Fibroblast of peridontal ligament (primary cell): ENCODE data around the gene CRYBB2.
"Not testable (repeated sequence)": the region's sequence is repeated elsewhere in the genome, so short reads cannot be mapped to it uniquely, and the experiment has no call there.

Experiments used
- DNase-seq: peaks from one replicate; pipeline ENCODE4 v3.0.0-alpha.2; 2010; ENCODE audit errors: extremely low read depth

CRYBB2 gene, protein sequence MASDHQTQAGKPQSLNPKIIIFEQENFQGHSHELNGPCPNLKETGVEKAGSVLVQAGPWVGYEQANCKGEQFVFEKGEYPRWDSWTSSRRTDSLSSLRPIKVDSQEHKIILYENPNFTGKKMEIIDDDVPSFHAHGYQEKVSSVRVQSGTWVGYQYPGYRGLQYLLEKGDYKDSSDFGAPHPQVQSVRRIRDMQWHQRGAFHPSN

DNA sequence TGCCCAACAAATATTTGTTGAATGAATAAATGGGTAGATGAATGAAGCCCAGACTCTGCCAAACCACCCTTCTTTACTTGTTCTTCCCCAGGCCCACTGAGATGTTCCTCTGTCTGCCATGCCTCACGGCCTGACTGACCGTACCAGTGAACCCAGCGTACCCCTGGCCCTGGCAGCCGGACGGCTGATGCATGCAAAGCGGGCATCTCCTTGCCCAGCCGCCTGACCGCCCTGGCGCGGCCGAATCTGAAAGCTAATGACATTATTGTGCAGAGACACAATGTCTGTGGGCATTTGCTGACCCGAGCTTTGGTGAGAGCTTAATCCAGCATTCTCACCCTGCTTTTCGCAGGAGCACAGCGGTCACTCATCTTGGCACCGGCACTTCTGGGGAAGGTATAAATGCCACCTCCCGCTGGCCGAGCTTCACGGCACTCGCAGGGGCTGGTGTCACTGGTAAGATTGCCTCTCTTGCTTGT lies at the start of gene CRYBB2:
Gene CRYBB2 (plus strand): TSS at position 429 of the 479 bp plus-strand sequence. CDS start 1,791 bp downstream, outside the sequence.
- DNase-seq, result no peak

DNA sequence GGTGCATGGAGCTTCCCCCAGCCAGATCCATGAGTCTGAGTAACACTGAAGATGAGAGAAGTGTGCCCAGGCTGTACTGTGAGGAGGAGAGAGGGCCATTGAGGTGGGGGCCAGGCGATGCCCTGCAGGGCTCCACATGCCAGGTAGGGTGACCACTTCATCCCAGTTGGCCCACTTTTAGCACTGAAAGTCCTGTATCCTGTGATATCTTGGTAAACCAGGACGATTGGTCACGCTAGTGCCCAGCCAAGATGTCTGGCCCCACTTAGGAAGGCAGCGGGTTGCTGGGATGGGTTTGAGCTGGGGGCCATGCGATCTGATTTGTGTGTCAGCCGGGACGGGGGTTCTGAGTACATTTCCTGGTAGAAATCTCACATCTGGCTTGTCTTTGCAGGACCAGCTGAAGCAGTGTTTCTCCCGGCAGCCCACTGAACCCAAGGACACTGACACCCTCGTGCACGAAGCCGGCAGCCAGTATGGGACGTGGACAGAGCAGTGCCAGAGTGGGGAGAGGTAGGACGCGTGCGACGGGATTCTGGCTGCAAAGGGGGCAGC lies 48.9 kb upstream of the CRYBB2 start:
- no peak for DNase-seq

DNA sequence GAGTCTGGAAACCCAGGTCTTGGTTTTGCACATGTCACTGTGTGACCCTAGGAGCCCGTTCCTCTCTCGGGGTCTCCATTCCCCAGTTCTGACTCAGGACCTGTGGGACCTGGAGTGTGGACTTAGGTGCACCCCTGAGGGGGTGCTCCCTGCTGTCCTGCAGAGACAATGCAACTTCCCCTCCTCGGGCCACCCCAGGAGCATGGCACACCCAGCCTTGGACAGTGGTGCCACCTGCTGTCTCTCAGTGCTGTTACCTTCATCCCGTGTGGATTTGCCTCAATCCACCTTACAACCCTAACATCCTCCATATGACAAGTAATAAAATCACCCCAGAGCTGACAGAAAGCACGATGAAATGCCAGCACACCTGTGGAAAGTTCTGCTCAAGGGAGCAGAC lies 47.3 kb upstream of the CRYBB2 start:
- no peak for DNase-seq

DNA sequence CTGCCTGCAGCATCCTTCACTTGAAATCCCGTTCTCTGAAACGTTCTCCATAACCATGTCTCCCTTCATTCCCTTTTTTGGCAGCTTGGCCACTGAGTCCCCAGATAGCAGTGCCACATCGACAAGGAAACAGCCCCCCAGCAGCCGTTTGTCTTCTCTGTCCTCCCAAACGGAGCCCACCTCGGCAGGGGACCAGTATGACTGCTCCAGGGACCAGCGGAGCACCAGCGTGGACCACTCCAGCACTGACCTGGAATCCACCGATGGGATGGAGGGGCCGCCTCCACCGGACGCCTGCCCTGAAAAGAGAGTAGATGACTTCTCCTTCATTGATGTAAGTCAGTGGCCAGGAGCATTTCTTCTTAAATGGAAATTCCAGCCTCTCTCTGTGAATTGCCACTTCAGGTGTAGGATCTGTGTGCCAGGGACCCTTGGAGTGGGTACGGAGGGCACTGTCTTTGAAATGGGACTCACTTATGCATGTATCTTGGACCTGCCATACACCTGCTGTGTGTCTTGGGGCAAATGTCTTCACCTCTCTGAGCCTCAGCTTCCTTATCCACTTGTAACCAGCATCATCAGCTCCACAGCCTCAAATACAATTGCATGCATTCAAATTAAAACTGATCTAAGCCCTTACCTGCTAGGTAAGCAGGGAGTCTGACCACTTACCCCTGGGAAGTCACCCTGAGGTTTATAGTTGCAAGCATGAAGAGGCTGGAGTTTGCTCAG lies 45.1 kb upstream of the CRYBB2 start:
- DNase-seq, result no peak

DNA sequence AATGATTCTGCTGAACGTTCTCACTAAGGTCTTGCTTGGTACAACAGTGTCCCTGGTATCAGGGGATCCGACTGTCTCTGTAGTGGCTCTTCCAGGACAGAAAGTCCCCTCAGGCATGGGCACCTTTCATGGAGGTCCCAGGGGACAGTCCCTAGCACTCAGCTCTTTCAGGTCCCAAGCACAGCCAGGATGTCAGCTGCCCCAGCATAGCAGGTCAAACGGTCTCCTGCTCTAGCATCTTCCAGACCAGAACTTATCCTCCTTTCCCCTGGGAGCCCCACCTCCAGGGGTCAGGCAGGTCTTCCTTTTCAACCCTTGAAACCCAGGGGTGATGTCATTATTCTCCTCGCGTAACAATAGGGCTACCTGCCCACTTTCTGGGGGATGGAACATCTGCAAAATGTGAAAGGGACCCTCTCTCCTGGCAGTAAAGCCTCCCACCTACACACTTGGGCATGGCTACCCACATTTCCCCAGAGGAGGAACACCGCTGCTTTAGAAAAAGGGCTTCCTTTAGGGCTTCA lies 44.5 kb upstream of the CRYBB2 start:
- no peak for DNase-seq

DNA sequence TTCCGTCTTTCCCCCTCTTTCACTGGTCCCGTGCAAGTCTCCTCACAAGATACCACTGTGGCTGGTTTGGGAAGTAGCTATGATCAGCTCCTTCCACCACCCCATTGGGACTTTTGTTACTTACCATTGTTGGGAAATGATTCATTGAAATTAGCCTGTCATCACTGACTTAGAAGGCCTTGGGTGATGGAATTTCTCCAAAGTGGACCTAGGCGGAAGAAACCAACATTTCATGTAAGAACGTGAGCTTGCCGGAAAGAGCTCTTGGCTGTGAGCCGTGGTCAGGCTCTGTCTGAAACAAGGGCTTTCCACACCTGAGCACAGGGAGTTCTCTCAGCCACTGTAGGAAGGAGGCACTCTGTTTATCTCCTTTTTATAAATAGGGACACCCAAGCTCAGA lies 43.3 kb upstream of the CRYBB2 start:
- DNase-seq, result no peak

DNA sequence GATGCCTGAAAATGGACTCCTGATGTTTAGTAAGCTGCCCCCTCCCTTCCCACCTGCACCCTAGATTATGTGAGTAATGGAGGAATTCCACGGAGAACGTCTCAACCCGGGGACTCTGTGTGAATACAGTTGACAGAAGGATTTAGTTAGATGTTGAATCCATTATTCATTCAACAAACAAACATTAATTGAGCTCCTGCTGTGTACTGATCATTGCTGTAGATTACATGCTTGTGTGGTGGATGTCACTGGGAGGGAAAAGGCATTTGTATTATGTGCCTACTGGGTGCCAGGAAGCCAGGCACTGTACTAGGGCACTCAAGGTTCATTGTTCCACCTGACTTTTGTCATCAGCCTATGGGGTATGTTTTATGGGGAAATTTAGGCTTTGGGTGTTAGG lies 42.6 kb upstream of the CRYBB2 start:
- DNase-seq, result no peak

DNA sequence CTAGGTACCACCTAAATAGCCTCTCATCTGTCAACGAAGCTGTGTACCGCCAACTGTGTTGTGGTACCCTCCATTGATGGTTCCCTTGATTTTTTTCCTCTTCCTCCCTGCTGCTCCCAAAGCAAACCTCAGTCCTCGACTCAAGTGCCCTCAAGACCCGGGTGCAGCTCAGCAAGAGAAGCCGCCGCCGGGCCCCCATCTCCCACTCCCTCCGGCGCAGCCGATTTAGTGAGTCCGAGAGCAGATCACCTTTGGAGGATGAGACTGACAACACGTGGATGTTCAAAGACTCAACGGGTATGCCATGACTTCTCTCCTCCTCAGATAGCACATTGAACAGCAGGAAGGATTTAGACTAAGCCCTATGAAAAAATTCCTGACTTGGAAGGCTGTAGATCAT lies 42.2 kb upstream of the CRYBB2 start:
- DNase-seq, result no peak

DNA sequence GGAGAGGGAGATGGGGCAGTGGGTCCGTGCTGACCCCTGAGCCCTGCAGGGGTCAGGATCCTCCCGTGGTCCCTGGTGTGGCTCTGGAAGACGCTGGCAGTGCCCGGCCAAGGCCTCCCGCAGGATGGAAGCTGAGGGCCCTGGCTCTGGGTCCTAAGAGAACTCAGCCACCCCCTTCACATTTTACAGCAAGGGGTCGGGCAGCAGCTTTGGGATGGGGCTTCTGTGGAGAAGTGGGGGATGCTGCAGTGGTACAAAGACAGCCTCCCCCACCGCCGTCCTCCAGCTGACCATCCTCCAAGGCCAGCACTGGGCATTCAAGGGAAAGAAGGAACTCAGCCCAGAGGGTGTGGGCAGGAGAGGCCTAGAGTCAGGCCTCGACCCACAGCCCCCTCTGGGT lies 41.5 kb upstream of the CRYBB2 start:
- DNase-seq, result no peak

DNA sequence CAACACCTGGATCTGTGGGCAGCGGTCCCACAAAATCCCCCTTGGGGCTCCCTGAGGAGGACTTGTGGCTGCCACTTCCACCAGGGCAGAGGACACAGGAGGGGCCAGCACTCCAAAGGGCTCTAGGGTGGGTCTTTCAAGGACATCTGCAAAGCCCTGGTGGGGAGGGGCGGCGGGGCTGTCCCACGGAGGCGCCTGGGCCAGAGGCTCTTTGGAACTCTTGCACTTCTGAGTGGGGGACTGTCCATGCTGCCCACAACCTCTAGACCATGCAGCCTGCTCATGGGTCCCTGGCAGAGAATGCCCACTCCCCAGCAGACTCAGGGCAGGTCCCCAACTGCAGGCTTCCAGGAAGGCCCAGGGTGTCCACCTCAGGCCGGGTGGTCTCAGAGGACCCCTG lies 41.1 kb upstream of the CRYBB2 start:
- not testable (repeated sequence) for DNase-seq

DNA sequence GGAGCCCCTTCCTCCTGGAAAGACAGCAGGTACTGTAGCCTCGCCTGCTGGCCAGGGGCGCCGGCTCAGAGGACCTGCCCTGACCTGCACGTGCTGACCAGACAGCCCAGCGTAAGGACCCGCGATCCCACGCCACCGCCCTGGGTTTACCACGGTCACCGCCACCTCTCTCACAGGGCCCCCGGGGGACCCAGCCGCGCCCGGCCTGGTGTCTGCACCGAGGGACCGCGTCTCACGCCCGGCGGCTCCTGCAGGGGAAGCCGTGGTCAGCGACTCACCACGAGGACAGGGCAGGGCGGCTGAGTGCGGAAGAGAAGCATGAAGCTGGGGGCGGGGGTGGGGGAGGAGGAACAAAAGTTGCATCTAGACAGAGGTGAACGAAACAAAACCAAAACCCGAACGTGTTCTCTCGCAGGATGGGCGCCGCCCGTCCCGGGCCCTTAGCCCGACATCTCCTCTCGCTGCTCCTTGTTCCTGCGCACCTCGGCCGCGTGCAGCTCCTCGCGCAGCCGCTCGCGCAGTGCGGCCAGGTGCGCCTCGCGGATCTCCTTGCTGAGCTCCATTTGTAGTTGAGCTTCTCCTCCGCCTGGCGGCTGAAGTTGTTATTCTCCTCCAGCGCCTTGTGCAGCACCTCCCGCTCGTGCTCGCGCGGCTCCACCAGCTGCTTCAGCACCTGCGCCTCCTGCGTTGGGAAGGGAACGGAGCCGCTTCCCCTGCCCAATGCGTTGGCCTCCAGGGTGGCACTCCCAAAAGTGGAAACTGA lies 40.4 kb upstream of the CRYBB2 start:
- DNase-seq, result not testable (repeated sequence)

DNA sequence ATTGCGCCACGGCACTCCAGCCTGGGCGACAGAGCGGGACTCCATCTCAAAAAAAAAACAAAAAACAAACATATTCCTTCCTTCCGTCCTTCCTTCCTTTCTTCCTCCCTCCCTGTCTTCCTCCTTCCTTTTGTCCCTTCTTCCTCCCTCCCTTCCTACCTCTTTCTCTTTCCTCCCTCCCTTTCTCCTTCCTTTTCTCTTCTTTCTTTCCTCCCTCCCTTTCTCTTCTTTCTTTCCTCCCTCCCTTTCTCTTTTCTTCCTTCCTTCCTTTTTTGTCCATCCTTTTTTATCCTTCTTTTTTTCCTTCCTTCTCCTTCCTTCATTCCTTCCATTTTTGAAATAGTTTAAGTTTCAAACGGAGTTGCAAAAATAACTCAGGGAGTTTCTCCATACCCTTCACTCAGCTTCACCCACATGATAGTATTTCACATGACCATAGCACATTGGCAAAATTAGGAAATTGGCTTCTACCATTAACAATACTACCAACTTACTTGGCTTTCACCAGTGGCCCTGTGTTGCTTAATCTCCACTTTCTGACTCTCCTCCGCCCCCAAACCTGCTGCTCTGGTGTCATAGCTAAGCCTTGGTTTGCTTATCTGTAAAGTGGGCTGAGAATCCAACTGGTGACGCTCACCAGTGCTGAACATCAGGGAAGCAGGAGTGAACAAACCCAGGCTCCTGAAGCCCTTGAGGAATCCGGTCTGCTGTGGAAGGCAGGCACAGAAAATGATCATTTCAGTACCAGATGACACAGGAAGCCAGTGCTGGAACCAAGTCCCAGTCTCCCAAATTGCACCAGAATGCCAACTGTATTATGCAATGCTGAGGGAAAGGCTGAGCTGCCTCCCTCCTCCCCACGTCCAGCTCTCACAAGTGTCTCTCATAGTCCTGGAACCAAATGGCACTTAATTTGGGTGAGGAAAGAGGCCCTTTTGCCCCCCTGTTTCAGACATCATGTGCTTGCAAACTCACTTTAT lies 37.0 kb upstream of the CRYBB2 start:
- no peak for DNase-seq

DNA sequence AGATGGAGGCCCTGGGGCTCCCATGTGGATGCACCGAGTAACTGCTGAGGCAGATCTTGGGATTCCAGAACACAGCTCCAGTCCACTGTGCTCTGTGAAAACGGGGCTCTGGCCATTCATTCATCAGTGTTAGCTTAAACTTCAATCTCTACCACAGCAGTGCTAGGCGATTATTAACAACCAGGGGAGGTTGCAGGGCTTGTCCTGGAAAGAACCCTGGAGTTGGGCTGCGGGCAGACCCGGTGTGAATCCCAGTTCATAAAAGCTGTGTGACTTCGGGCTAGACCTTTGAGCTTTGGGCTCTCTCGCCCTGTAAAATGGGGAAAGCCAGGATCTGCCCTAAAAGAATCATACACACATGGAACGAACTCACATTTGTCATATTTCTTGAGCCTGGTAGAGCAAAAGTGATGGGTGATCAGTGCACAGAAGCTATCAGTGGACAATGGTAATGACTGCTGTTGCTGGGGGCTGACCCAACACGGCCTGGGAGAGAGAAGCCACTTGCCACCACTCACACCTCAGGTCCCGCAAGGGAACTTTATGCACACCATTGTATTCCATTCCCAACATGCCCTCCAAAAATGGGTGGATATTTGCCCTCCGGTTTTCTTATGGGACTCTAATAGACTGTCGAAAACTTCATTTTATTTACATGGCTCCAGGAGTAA lies 35.4 kb upstream of the CRYBB2 start:
- no peak for DNase-seq

DNA sequence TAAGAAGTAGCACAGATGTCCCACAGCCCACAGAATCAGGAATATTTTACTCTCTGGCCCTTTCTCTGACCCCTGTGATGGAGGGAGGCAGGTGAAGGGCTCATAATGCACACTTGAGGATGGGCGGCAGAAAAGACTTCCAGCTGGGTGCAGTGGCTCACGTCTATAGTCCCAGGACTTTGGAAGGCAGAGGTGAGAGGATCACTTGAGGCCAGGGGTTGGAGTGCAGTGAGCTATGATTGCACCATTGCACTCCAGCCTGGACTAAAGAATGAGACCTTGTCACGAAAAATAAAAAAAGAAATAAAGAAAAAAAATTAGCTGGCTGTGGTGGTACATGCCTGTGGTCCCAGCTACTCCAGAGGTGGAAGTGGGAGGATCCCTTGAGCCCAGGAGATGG lies 33.3 kb upstream of the CRYBB2 start:
- DNase-seq, result no peak

DNA sequence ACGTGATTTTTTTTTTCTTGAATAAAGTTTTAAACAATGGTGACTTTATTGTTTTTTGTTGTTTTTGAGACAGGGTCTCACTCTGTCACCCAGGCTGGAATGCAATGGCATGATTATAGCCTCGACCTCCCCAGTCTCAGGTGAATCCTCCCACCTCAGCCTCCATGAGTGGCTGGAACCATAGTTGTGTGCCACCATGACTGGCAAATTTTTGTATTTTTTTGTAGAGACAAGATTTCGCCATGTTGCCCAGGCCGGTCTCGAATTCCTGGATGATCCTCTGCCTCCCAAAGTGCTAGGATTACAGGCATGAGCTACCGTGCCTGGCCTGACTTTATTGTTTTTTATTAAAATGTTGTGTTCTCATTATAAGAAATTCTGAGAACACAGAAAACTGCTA lies 32.0 kb upstream of the CRYBB2 start:
- DNase-seq, result no peak

DNA sequence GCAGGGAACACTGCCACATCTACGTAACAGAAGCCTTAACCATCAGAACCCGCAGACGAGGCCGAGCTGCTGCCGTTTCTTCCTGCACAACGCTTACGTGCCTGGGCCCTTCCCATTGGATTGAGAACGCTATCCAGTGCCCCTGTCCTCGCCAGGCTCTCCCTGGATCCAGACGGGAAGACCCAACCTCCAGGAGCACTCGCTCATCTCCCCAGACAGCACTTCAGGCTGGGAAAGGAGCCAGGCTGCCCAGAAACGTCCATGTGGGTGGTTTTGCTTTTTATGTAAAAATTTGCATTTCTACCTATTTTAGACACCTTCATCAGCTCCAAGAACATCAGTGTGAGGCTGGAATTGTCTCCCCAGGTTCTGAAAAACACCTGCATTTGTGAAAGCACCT lies 27.0 kb upstream of the CRYBB2 start:
- no peak for DNase-seq

DNA sequence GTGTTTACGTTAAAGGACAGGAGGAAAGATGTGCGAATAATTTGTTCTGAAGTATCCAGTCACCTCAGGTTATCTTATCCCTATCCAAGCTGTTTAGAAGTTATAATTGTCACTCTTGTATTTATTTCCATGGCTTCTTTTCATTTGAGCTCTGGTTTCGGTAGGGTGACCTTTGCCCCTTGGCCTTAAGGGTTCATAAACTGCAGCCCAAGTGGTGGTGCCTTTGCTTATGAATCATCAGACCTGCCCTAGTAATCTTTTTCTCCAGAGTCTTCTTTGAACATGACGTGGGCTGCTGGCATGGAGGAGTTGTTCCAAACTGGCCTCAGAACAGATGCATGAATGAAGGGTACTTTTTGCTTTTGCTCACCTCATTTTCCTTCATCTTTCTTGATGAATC lies 26.3 kb upstream of the CRYBB2 start:
- no peak for DNase-seq

DNA sequence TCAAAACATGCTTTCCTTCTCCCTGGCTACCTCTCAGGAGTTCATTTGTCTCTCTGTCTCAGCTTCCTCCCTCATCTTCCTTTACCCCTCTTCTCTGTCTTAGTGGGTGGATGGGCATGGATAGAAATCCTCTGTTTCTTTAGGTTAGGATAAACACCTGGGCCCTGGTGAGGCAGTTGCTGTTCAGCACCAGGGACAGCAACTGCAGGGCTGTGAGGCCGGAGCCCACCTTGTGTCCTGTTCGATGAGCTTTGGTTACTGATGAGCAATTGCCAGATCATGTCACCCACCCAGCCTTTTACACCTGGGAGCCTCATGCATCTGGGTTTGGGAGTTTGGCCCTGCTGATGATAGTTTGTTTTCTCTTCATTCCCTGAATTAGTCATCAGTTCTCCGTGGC lies 25.9 kb upstream of the CRYBB2 start:
- DNase-seq, result no peak

DNA sequence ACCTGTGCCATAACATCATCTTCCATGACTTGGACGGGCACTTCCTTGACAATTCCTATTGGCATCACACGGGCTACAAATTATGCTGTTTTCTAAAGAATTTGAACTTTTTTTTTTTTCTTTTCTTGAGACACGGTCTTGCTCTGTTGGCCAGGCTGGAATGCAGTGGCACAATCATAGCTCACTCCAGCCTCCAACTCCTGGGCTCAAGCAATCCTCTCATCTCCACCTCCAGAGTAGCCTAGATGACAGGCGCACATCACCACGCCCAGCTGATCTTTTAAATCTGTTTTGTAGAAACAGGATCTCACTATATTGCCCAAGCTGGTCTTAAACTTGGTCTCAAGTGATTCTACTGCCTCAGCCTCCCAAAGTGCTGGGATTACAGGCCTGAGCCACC lies 23.1 kb upstream of the CRYBB2 start:
- no peak for DNase-seq

DNA sequence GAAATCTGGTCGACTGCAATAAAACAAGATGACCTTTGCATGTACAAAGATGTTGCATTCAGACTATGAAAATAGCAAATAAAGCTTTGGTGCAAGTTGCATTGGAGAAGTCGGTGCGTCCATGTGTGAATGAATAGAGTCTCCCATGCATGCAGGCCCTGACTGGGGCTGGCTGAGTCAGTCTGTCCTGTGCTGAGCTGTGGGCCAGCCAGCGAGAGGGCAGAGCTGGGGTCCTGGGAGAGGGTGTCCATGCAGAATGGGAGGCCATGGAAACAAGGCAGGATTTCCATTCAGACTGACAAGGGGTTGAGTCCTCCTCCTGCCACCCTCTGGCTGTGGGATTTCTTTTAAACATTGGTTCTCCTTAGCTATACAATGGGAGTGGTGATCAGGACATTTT lies 22.1 kb upstream of the CRYBB2 start:
- no peak for DNase-seq
